PC-3 (cell line): ENCODE measurements around the gene ERAL1. TPM values are rescaled to one million over a fixed set of nuclear protein-coding genes. Genes with fewer than 3 reads are reported as not detected.

Experiments
- ATAC-seq: fragments of 200-7000 bp; cut with Tn5 transposase; 2 replicates; pipeline ENCODE4 v1.9.1; 2020; ENCODE audit warnings: mild to moderate bottlenecking, moderate library complexity
- BruUV-seq: library from RNA; stranded (reverse); fragments of 400-500 nt; replicated peaks from 2 replicates; lab custom pipeline; 2021; lab: Mats Ljungman, UMichigan
- CTCF ChIA-PET: fragments of 300-600 bp; sonication (Branson Sonifier 250); formaldehyde crosslinking; loops from one replicate; lab custom pipeline; 2022; ENCODE audit warnings: antibody characterized with exemption; lab: Charles Lee
- POLR2A ChIA-PET: fragments of 300-600 bp; sonication (Branson Sonifier 250); formaldehyde crosslinking; loops from one replicate; lab custom pipeline; 2022; ENCODE audit warnings: antibody characterized with exemption; ENCODE audit not compliant: unreplicated experiment; lab: Charles Lee
- DNase-seq: peaks from one replicate; pipeline ENCODE4 v3.0.0-alpha.2; 2015
- H2AFZ ChIP-seq: fragments of 300-600 bp; sonication (generic); 2 replicates; pipeline ENCODE4 v1.6.0; 2016; ENCODE audit warnings: antibody characterized with exemption, low read length
- H3F3A ChIP-seq: fragments of 300-600 bp; sonication (generic); one replicate; pipeline ENCODE4 v1.6.0; 2017; ENCODE audit warnings: antibody characterized with exemption, low read length, control low read depth, mild to moderate bottlenecking; ENCODE audit not compliant: unreplicated experiment
- H3K27ac ChIP-seq: fragments of 300-600 bp; sonication (generic); 2 replicates; pipeline ENCODE4 v1.5.1; 2016; ENCODE audit warnings: mild to moderate bottlenecking, low read length
- H3K27me3 ChIP-seq: fragments of 300-600 bp; sonication (generic); 2 replicates; pipeline ENCODE4 v1.6.1; 2016; ENCODE audit warnings: low read length, mixed read lengths
- H3K36me3 ChIP-seq: fragments of 300-600 bp; sonication (generic); 2 replicates; pipeline ENCODE4 v1.6.1; 2016; ENCODE audit warnings: low read depth, mixed run types, low read length, mixed read lengths
- H3K4me1 ChIP-seq: fragments of 300-600 bp; sonication (generic); 2 replicates; pipeline ENCODE4 v1.5.1; 2016; ENCODE audit warnings: low read length; ENCODE audit not compliant: insufficient read depth
- H3K4me2 ChIP-seq: fragments of 300-600 bp; sonication (generic); 2 replicates; pipeline ENCODE4 v1.6.0; 2016; ENCODE audit warnings: low read length
- H3K4me3 ChIP-seq: fragments of 300-600 bp; sonication (generic); 2 replicates; pipeline ENCODE4 v1.5.1; 2016; ENCODE audit warnings: mild to moderate bottlenecking, low read length, mixed read lengths
- H3K79me2 ChIP-seq: fragments of 300-600 bp; sonication (generic); 2 replicates; pipeline ENCODE4 v1.6.1; 2017; ENCODE audit warnings: low read length, mixed read lengths
- H3K9ac ChIP-seq: fragments of 300-600 bp; sonication (generic); 2 replicates; pipeline ENCODE4 v1.6.0; 2016; ENCODE audit warnings: mild to moderate bottlenecking, low read length
- H3K9me2 ChIP-seq: fragments of 300-600 bp; sonication (generic); replicated peaks from 2 replicates; pipeline ENCODE4 v1.6.1; 2016; ENCODE audit warnings: mixed run types, low read length, mixed read lengths
- H3K9me3 ChIP-seq: fragments of 300-600 bp; sonication (generic); 2 replicates; pipeline ENCODE4 v1.6.1; 2016; ENCODE audit warnings: low read length, mixed read lengths
- H4K20me1 ChIP-seq: fragments of 300-600 bp; sonication (generic); 2 replicates; pipeline ENCODE4 v1.6.1; 2016; ENCODE audit warnings: low read length, mixed read lengths
- CTCF ChIP-seq: fragments of 300-600 bp; sonication (generic); conservative IDR thresholded peaks from 2 replicates; pipeline ENCODE4 v1.5.1; 2017; ENCODE audit warnings: antibody characterized with exemption, low read depth, mild to moderate bottlenecking, low read length
- EZH2 ChIP-seq: fragments of 300-600 bp; sonication (generic); IDR thresholded peaks from one replicate; pipeline ENCODE4 v1.6.1; 2017; ENCODE audit warnings: antibody characterized with exemption, mild to moderate bottlenecking, low read length; ENCODE audit not compliant: unreplicated experiment
- EZH2phosphoT487 ChIP-seq: fragments of 300-600 bp; sonication (generic); IDR thresholded peaks from 2 replicates; pipeline ENCODE4 v1.6.1; 2018; ENCODE audit warnings: mild to moderate bottlenecking, antibody characterized with exemption, low read length, borderline replicate concordance
- intact Hi-C: fragments of 100-400 bp; cut with micrococcal nuclease; formaldehyde crosslinking; loops from 2 replicates; pipeline ENCODE4 v1.9.0; 2023
- total RNA-seq: library from RNA; depleted of rRNA; stranded (reverse); fragments of >200 nt; gene quantifications from 2 replicates; pipeline ENCODE4 v1.2.3, GENCODE V29; 2014

Gene ERAL1
- total RNA-seq, 1 experiment from 2014 or later = 30.5 TPM

GRCh38 chr17:28860363-28860808 lies 5.6 kb downstream of the ERAL1 start:
- no peaks in the 10 kb centered on the region; the same call in none of the 2 replicates for H3K36me3 ChIP-seq
- no peaks in the 10 kb centered on the region for H3K9me3 ChIP-seq
- TF ChIP-seq CTCF (no peak), EZH2phosphoT487 (no peak), EZH2 (no peak)
- intact Hi-C loops = no loop called here
- no peaks in the 10 kb centered on the region for H3K9me2 ChIP-seq
- DNase-seq (no peak), ATAC-seq (no peak)
- no peaks in the 10 kb centered on the region for H3K27me3 ChIP-seq
- no peak overlapping the region for H3K4me3 ChIP-seq
- POLR2A ChIA-PET = no interaction called here
- no peaks in the 10 kb centered on the region for H3K4me1 ChIP-seq
- BruUV-seq = no TSS peak
- no peak overlapping the region for H3K9ac ChIP-seq
- H2AFZ ChIP-seq = no peak overlapping the region
- no peak overlapping the region for H3K4me2 ChIP-seq
- peaks cover 9% of the 10 kb centered on the region for H3K79me2 ChIP-seq
- CTCF ChIA-PET = no interaction called here
- H4K20me1 ChIP-seq = no peaks in the 10 kb centered on the region
- H3F3A ChIP-seq = no peaks in the 10 kb centered on the region
- no peak overlapping the region for H3K27ac ChIP-seq

DNA sequence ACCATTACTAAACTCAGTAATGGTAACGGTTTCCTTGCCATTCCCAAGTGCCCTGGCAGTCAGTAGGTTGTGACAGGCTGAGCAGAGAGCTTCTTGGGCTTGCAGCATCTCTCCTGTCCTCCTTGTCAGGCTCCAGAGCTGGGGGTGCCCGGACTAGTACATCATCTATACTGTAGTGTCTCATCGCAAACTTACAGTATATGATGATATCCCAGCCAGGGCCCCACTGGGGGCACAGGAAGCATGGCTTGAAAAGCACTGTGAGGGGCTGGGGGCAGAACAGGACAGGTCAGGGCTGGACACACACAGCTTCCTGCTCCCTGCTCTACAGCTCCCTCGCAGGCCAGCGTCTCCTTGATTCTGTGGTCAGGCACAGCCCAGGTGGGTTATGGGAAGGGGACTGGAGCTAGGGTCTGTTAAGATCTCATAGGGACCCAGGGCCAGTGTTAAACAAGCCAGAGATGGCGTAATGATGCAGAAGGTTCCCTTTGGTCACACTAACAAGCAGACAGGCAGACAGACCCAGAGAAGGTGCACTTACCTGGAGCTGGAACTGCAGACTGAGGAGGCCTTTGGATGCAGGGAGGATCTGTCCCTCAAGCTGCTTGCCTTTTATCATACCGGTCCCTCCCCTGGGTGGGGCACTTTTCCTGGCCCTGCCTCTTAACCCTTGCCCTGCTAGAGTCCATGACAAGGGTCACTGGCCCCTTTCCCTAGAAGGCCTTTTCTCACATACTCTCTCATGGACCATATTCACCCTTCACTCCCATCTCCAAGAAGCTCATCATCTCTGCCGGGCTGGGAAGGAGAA lies 6.8 kb downstream of the ERAL1 start:
- Histone ChIP-seq H3K4me2 (no peak overlapping the region), H3K9ac (no peak overlapping the region), H3K9me3 (no peaks in the 10 kb centered on the region), H4K20me1 (no peaks in the 10 kb centered on the region), H2AFZ (no peak overlapping the region), H3F3A (no peaks in the 10 kb centered on the region), H3K36me3 (no peaks in the 10 kb centered on the region; the same call in none of the 2 replicates), H3K4me3 (no peak overlapping the region), H3K27me3 (no peaks in the 10 kb centered on the region), H3K9me2 (no peaks in the 10 kb centered on the region), H3K27ac (no peak overlapping the region), H3K79me2 (no peaks in the 10 kb centered on the region), H3K4me1 (peaks cover 1% of the 10 kb centered on the region; the same call in 1 of the 2 replicates)
- BruUV-seq = no TSS peak
- DNase-seq (no peak), ATAC-seq (no peak)
- intact Hi-C loops = no loop called here
- TF ChIP-seq EZH2phosphoT487 (no peak), EZH2 (no peak), CTCF (no peak)
- POLR2A ChIA-PET = interaction anchor here (0.7 kb wide), 1 partner anchor 19 kb away, joined by 11 read pairs; the partner anchor contains the start of gene FAM222B
- CTCF ChIA-PET = no interaction called here

DNA sequence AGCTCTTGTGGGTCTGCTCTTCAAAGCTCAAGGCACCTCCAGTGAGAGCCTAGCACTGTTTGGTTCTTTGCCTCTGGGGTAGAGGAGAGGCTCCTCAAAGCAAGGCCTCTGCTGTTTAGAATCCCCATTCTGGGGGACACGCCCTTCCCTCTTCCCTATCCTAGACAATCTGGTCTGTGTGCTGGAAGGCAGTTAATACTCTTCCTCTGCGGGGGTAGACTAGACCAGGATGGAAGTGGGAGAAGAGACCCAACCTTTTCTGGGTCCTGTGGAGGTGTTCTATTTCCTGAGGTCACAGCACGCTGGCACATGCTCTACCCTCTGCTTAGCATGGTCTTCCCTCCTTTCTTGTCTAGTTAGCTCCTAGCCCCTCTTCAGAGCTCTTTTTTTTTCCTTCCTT lies 7.7 kb downstream of the ERAL1 start:
- no peak for TF ChIP-seq CTCF
- TF ChIP-seq EZH2phosphoT487 = no peak
- no peak for TF ChIP-seq EZH2

More for the DNA sequence above, 7.7 kb downstream of the ERAL1 start:
- H3K27ac ChIP-seq = no peak overlapping the region
- no peaks in the 10 kb centered on the region for H3F3A ChIP-seq
- CTCF ChIA-PET = no interaction called here
- POLR2A ChIA-PET = no interaction called here
- no peaks in the 10 kb centered on the region; the same call in none of the 2 replicates for H3K36me3 ChIP-seq
- no peaks in the 10 kb centered on the region for H3K27me3 ChIP-seq
- intact Hi-C loops = no loop called here
- no peak overlapping the region for H3K4me3 ChIP-seq
- ATAC-seq (no peak), DNase-seq (no peak)
- H4K20me1 ChIP-seq = no peaks in the 10 kb centered on the region
- BruUV-seq = no TSS peak
- H3K9me3 ChIP-seq = no peaks in the 10 kb centered on the region
- no peaks in the 10 kb centered on the region for H3K79me2 ChIP-seq
- H3K9me2 ChIP-seq = no peaks in the 10 kb centered on the region
- no peak overlapping the region for H3K9ac ChIP-seq
- peaks cover 4% of the 10 kb centered on the region; the same call in 1 of the 2 replicates for H3K4me1 ChIP-seq
- no peak overlapping the region for H3K4me2 ChIP-seq
- no peak overlapping the region for H2AFZ ChIP-seq
